OCI-LY1 (cell line): ENCODE results near the gene SELENOW.

ENCODE experiments used
- EZH2 ChIP-seq: fragments of 200-600 bp; sonication (generic), shearing (Covaris generic); IDR thresholded peaks from 2 replicates; pipeline ENCODE4 v1.8.0; 2017; ENCODE audit warnings: borderline replicate concordance, mixed run types, mild to moderate bottlenecking, antibody characterized with exemption, low read length, moderate library complexity, mixed read lengths
- TF ChIP-seq, protein P1 (sequence below): fragments of 200-600 bp; sonication (generic), shearing (Covaris generic); IDR thresholded peaks from 2 replicates; pipeline ENCODE4 v1.5.1; 2017; ENCODE audit warnings: mild to moderate bottlenecking, antibody characterized with exemption, low read length, moderate library complexity, mixed read lengths

DNA sequence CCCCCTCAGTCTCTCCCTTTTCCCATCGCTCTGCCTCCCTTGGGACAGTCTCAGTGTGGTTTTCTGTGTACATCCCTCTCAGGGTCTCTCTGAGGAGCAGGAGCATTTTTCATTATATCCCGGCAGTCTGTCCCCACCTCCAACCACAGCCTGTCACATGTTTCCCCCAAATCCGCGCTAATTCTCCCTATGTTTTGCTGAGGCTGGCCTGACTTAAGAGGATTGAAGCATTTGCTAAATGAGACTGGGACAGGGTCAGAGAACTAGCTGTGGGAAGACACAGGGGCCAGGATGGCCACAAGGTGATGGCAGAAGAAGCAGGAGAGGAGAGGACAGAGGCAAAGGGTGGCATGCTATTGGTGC is 20.4 kb downstream of the SELENOW start:
- TF ChIP-seq, protein P1, sequence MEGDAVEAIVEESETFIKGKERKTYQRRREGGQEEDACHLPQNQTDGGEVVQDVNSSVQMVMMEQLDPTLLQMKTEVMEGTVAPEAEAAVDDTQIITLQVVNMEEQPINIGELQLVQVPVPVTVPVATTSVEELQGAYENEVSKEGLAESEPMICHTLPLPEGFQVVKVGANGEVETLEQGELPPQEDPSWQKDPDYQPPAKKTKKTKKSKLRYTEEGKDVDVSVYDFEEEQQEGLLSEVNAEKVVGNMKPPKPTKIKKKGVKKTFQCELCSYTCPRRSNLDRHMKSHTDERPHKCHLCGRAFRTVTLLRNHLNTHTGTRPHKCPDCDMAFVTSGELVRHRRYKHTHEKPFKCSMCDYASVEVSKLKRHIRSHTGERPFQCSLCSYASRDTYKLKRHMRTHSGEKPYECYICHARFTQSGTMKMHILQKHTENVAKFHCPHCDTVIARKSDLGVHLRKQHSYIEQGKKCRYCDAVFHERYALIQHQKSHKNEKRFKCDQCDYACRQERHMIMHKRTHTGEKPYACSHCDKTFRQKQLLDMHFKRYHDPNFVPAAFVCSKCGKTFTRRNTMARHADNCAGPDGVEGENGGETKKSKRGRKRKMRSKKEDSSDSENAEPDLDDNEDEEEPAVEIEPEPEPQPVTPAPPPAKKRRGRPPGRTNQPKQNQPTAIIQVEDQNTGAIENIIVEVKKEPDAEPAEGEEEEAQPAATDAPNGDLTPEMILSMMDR, result no peak
- no peak for TF ChIP-seq EZH2
